GM12872 (cell line): ENCODE measurements around the gene BMF.

Source experiments
- CTCF ChIP-seq: IDR thresholded peaks from 3 replicates; pipeline ENCODE4 v1.5.1; 2011; ENCODE audit warnings: low read depth, mild to moderate bottlenecking, low read length, moderate library complexity; ENCODE audit not compliant: insufficient read depth

The BMF gene

GRCh38 chr15:40094156-40094555, 14.5 kb downstream of the BMF start:
- no peak for TF ChIP-seq CTCF

GRCh38 chr15:40092979-40093869, 15.5 kb downstream of the BMF start:
- TF ChIP-seq CTCF, result no peak

- no peak for TF ChIP-seq CTCF
Observed at GRCh38 chr15:40092256-40092978, 16.3 kb downstream of the BMF start.

GRCh38 chr15:40091861-40092255, 16.8 kb downstream of the BMF start:
- no peak for TF ChIP-seq CTCF

GRCh38 chr15:40090774-40091455, 17.8 kb downstream of the BMF start:
- no peak for TF ChIP-seq CTCF

GRCh38 chr15:40088929-40089755, 19.5 kb downstream of the BMF start:
- TF ChIP-seq CTCF, result no peak
